HepG2 (cell line): ENCODE measurements around the gene ISCA1. TPM values are rescaled to one million over a fixed set of nuclear protein-coding genes. Genes with fewer than 3 reads are reported as not detected.

Experiments
- DR1 ChIP-seq: sonication (generic); formaldehyde crosslinking; IDR thresholded peaks from 2 replicates; pipeline ENCODE4 v1.8.0; 2021; ENCODE audit warnings: mild to moderate bottlenecking, missing genetic modification reagents, inconsistent platforms
- HINFP ChIP-seq: sonication (generic); formaldehyde crosslinking; IDR thresholded peaks from 2 replicates; pipeline ENCODE4 v1.4.0; 2020; ENCODE audit warnings: low read depth, mild to moderate bottlenecking, missing genetic modification reagents
- HIVEP1 ChIP-seq: sonication (generic); formaldehyde crosslinking; IDR thresholded peaks from 2 replicates; pipeline ENCODE4 v1.4.0; 2020; ENCODE audit warnings: mild to moderate bottlenecking, missing genetic modification reagents
- JUND ChIP-seq: sonication (generic); formaldehyde crosslinking; IDR thresholded peaks from 2 replicates; pipeline ENCODE4 v1.8.0; 2022; ENCODE audit warnings: mild to moderate bottlenecking, missing genetic modification reagents
- KAT8 ChIP-seq: IDR thresholded peaks from 2 replicates; pipeline ENCODE4 v1.6.1; 2016; ENCODE audit warnings: missing genetic modification reagents, missing compliant biosample characterization
- NR1H2 ChIP-seq: sonication (generic); formaldehyde crosslinking; IDR thresholded peaks from 2 replicates; pipeline ENCODE4 v1.8.1; 2022; ENCODE audit warnings: low read depth, missing genetic modification reagents, borderline replicate concordance
- NR2F6 ChIP-seq, 2 experiments: IDR thresholded peaks; 2 replicates each; pipeline ENCODE4 v1.6.1; 2016; ENCODE audit warnings: antibody characterized with exemption in 1 of 2, mild to moderate bottlenecking in 1 of 2
- PAXIP1 ChIP-seq: sonication (generic); formaldehyde crosslinking; conservative IDR thresholded peaks from 2 replicates; pipeline ENCODE4 v1.4.0; 2020; ENCODE audit warnings: mild to moderate bottlenecking, missing genetic modification reagents, moderate library complexity
- STAT5B ChIP-seq: sonication (generic); formaldehyde crosslinking; IDR thresholded peaks from 2 replicates; pipeline ENCODE4 v1.4.0; 2020; ENCODE audit warnings: missing genetic modification reagents
- ZMAT5 ChIP-seq: sonication (generic); formaldehyde crosslinking; IDR thresholded peaks from 2 replicates; pipeline ENCODE4 v1.5.0; 2020; ENCODE audit warnings: mild to moderate bottlenecking, low read depth, missing genetic modification reagents, borderline replicate concordance
- ZNF274 ChIP-seq: sonication (generic); formaldehyde crosslinking; IDR thresholded peaks from 2 replicates; pipeline ENCODE4 v1.5.1; 2020; ENCODE audit warnings: mild to moderate bottlenecking, missing genetic modification reagents
- ZNF337 ChIP-seq: sonication (generic); formaldehyde crosslinking; IDR thresholded peaks from 2 replicates; pipeline ENCODE4 v1.5.1; 2020; ENCODE audit warnings: missing genetic modification reagents, low read depth, mild to moderate bottlenecking, borderline replicate concordance
- ZNF354B ChIP-seq: sonication (generic); formaldehyde crosslinking; IDR thresholded peaks from 2 replicates; pipeline ENCODE4 v1.8.0; 2022; ENCODE audit warnings: mild to moderate bottlenecking, missing genetic modification reagents
- ZNF383 ChIP-seq: sonication (generic); formaldehyde crosslinking; IDR thresholded peaks from 2 replicates; pipeline ENCODE4 v1.4.0; 2020; ENCODE audit warnings: missing genetic modification reagents, mild to moderate bottlenecking, borderline replicate concordance
- ZNF75D ChIP-seq: sonication (generic); formaldehyde crosslinking; IDR thresholded peaks from 2 replicates; pipeline ENCODE4 v1.8.1; 2023; ENCODE audit warnings: missing genetic modification reagents, mild to moderate bottlenecking, borderline replicate concordance
- ZNF782 ChIP-seq: sonication (generic); formaldehyde crosslinking; IDR thresholded peaks from 2 replicates; pipeline ENCODE4 v1.4.0; 2020; ENCODE audit warnings: missing genetic modification reagents, mild to moderate bottlenecking, borderline replicate concordance
- ZNF878 ChIP-seq: sonication (generic); formaldehyde crosslinking; IDR thresholded peaks from 2 replicates; pipeline ENCODE4 v1.8.1; 2023; ENCODE audit warnings: mild to moderate bottlenecking, missing genetic modification reagents, moderate library complexity
- ZSCAN20 ChIP-seq: sonication (generic); formaldehyde crosslinking; IDR thresholded peaks from 2 replicates; pipeline ENCODE4 v1.4.0; 2020; ENCODE audit warnings: missing genetic modification reagents, mild to moderate bottlenecking, borderline replicate concordance
- polyA plus RNA-seq, 8 experiments: library from polyadenylated mRNA; depleted of rRNA in 3 of 8; stranded (reverse) in 7 of 8; unstranded in 1 of 8; fragments of >200 nt; fragmentation: Illumina TruSeq in 4 of 8; extraction: Trizol in 4 of 8; gene quantifications; 2 replicates each; pipeline versions ENCODE4 v1.2.1 to v1.2.3, GENCODE V29; 2011 to 2016; ENCODE audit warnings: low read depth in 4 of 8, missing spikeins in 1 of 8, mixed read lengths in 1 of 8; ENCODE audit not compliant: insufficient read depth in 1 of 8
- total RNA-seq, 5 experiments: library from RNA; depleted of rRNA; stranded (reverse); fragments of >200 nt; fragmentation: Illumina TruSeq; extraction: Trizol; gene quantifications; 2 replicates each; pipeline ENCODE4 v1.2.3, GENCODE V29; 2016; ENCODE audit warnings: low read depth in 1 of 5
- TF ChIP-seq, protein P1 (sequence below): sonication (generic); formaldehyde crosslinking; IDR thresholded peaks from 2 replicates; pipeline ENCODE4 v1.4.0; 2020; ENCODE audit warnings: missing genetic modification reagents
- TF ChIP-seq, protein P2 (sequence below): sonication (generic); formaldehyde crosslinking; IDR thresholded peaks from 2 replicates; pipeline ENCODE4 v1.8.1; 2023; ENCODE audit warnings: mild to moderate bottlenecking, moderate library complexity, missing genetic modification reagents

The ISCA1 gene
- total and polyA plus RNA-seq, 2 of the 13 experiments (the other 11 are each of a cell fraction or from before 2014, with no cell fraction given) = 29.2 to 40.9 TPM

- TF ChIP-seq NR2F6 (IDR thresholded peaks at IDR 0.05) (no peak), NR2F6 (CRISPR knock-in tag; IDR thresholded peaks at IDR 0.05) (no peak; the same call in none of the 2 replicates), ZSCAN20 (CRISPR knock-in tag) (no peak), ZNF383 (no peak), ZNF878 (CRISPR knock-in tag) (no peak; the same call in none of the 2 replicates), ZMAT5 (CRISPR knock-in tag) (no peak), ZNF75D (CRISPR knock-in tag) (peak; percentile 77; the same call in 1 of the 2 replicates), ZNF274 (no peak), DR1 (CRISPR knock-in tag) (no peak; the same call in 1 of the 2 replicates), JUND (CRISPR knock-in tag) (no peak), PAXIP1 (CRISPR knock-in tag) (peak; percentile 47), ZNF354B (CRISPR knock-in tag) (no peak), NR1H2 (no peak), HIVEP1 (CRISPR knock-in tag) (peak; percentile 99), ZNF337 (no peak), HINFP (no peak; the same call in 1 of the 2 replicates), ZNF782 (CRISPR knock-in tag) (peak; percentile 91), KAT8 (CRISPR knock-in tag) (peak; percentile 55), STAT5B (CRISPR knock-in tag) (no peak)
- TF ChIP-seq, protein P1, sequence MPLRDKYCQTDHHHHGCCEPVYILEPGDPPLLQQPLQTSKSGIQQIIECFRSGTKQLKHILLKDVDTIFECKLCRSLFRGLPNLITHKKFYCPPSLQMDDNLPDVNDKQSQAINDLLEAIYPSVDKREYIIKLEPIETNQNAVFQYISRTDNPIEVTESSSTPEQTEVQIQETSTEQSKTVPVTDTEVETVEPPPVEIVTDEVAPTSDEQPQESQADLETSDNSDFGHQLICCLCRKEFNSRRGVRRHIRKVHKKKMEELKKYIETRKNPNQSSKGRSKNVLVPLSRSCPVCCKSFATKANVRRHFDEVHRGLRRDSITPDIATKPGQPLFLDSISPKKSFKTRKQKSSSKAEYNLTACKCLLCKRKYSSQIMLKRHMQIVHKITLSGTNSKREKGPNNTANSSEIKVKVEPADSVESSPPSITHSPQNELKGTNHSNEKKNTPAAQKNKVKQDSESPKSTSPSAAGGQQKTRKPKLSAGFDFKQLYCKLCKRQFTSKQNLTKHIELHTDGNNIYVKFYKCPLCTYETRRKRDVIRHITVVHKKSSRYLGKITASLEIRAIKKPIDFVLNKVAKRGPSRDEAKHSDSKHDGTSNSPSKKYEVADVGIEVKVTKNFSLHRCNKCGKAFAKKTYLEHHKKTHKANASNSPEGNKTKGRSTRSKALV (CRISPR knock-in tag) = no peak; the same call in 1 of the 2 replicates
- TF ChIP-seq, protein P2, sequence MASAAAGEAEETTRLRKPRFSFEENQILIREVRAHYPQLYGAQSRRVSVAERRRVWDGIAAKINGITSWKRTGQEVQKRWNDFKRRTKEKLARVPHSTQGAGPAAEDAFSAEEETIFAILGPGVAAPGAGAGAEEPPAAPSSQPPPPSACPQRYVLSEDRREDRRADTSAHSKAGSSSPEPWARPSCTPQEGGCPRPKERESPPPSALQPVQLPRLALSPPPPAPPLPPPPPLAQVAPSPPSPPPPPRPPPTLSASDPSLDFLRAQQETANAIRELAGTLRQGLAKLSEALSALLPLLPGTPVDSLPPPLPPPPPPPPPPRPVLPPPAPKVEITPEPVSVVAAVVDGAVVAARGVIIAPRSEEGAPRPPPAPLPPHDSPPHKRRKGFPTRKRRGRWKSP (CRISPR knock-in tag) = peak; percentile 72
These were observed at the start of gene ISCA1 (continued) for GRCh38 chr9:86282077-86282978.
